ENCODE measurements around the gene ZSCAN26.

ZSCAN26 gene

DNA sequence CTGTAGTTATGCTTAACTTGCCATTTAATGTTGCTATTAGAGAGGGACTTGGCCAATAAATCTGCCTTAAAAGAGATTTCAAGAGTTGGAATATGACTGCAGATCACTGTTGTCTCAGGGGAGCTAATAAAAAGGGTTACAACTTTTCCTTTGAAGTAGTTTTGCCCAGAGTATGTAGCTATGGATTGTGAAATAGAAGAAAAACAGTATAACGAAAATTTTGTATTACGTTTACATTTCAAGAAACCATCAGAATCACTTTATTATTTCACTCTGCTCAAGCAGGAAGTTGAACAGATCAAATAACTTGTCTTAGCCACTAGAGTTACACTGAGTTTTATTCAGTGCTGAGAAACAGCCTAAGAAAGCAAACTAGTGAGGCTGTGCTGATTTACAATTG lies 3.0 kb upstream of the ZSCAN26 start:
- no peak for DNase-seq (ENCODE audit: insufficient read length)
- FAIRE-seq, result no peak
- no peak for TF ChIP-seq POLR2A (IDR thresholded peaks at IDR 0.05; ENCODE audit: low read depth, low read length)
- no peak for TF ChIP-seq TAF1 (IDR thresholded peaks at IDR 0.05; ENCODE audit: borderline replicate concordance, low read depth, low read length)
- no peak for TF ChIP-seq POLR2AphosphoS5 (IDR thresholded peaks at IDR 0.05; ENCODE audit: low read depth, low read length)

- no peak for FAIRE-seq
- TF ChIP-seq TAF1 (IDR thresholded peaks at IDR 0.05; ENCODE audit: borderline replicate concordance, low read depth, low read length), result no peak
- no peak for TF ChIP-seq POLR2A (IDR thresholded peaks at IDR 0.05; ENCODE audit: low read depth, low read length)
- TF ChIP-seq POLR2AphosphoS5 (IDR thresholded peaks at IDR 0.05; ENCODE audit: low read depth, low read length), result no peak
- no peak for DNase-seq (ENCODE audit: insufficient read length)
Observed at GRCh38 chr6:28264834-28265401, 2.0 kb upstream of the ZSCAN26 start.

DNA sequence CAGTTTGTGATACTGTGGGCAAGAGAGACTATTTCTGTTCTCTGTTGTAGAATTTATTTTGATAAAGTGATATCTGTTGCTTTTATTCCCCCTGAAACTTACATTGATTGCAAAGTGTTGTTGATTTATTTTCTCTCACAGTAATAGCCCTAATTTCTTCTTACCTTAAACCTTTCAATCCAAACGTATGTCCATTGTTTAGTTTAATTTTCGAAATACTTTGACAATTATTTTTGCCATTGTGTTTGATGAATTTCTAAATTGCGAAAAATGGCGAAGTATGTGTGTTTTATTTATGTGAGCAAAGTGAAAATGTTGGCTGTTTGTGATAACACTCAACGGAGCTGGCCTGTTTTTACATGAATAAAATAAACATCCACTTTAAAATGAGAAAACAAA lies 381 bp upstream of the ZSCAN26 start:
- DNase-seq (ENCODE audit: insufficient read length) (no peak), FAIRE-seq (no peak)
- TF ChIP-seq POLR2A (IDR thresholded peaks at IDR 0.05; ENCODE audit: low read depth, low read length) (no peak), POLR2AphosphoS5 (IDR thresholded peaks at IDR 0.05; ENCODE audit: low read depth, low read length) (no peak), TAF1 (IDR thresholded peaks at IDR 0.05; ENCODE audit: borderline replicate concordance, low read depth, low read length) (no peak)

DNA sequence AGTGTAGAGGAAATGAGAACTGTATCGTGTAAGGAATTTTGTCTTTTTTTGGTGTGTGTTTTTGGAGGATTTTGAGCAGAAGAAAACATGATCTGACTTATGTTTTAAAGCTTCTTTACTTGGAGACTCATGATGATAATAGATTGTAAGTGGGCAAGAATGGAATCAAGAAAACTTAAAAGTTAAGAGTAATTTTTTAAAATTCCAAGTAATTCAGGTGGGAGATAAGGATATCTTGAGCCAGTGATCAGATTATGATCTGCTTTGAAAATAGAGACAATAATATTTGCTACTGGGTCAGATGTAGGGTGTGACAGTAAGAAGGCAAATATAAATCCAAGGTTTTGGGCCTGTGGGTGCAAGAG lies 734 bp downstream of the ZSCAN26 start:
- TF ChIP-seq POLR2A (IDR thresholded peaks at IDR 0.05; ENCODE audit: low read depth, low read length) (no peak), TAF1 (IDR thresholded peaks at IDR 0.05; ENCODE audit: borderline replicate concordance, low read depth, low read length) (no peak), POLR2AphosphoS5 (IDR thresholded peaks at IDR 0.05; ENCODE audit: low read depth, low read length) (no peak)
- FAIRE-seq, result no peak
- DNase-seq (ENCODE audit: insufficient read length), result no peak

DNA sequence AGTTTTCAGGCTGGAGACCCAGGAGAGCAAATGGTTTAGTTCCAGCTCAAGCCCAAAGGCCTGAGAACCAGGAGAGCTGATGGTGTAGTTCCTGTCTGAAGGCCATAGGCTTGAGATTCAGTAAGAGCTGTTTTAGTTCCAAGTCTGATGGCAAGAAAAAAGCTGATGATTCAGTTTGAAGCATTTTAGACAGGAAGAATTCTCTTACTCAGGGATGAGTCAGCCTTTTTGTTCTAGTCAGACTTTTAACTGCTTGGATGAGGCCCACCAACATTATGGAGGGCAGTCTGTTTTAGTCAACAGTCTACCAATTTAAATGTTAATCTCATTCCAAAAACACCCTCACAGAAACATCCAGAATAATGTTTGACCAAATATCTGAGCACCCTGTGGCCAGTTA lies 2.5 kb downstream of the ZSCAN26 start:
- no peak for DNase-seq (ENCODE audit: insufficient read length)

DNA sequence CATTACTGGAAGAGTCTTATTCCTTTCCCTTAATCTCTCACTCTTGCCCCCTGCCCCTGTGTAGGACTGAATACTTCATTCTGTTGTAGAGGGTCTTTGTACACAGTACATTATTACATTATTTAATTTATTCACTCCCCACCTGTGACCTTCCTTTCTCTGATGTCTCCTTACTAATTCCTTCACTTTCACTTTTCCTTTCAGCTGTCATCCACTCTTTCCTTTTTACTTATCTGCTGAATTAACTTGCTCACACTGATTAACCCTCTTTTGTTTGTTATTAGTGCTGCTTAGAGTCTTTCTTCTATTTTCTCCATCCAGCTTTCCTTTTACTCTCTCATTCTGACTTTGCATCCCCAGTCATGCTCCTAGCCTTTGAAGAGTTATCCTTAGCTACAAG lies 7.9 kb downstream of the ZSCAN26 start:
- FAIRE-seq, result no peak
- TF ChIP-seq POLR2A (IDR thresholded peaks at IDR 0.05; ENCODE audit: low read depth, low read length) (no peak), POLR2AphosphoS5 (IDR thresholded peaks at IDR 0.05; ENCODE audit: low read depth, low read length) (no peak), TAF1 (IDR thresholded peaks at IDR 0.05; ENCODE audit: borderline replicate concordance, low read depth, low read length) (no peak)
- no peak for DNase-seq (ENCODE audit: insufficient read length)

More for the DNA sequence above, 2.5 kb downstream of the ZSCAN26 start:
- no peak for FAIRE-seq
- TF ChIP-seq POLR2AphosphoS5 (IDR thresholded peaks at IDR 0.05; ENCODE audit: low read depth, low read length), result no peak
- TF ChIP-seq TAF1 (IDR thresholded peaks at IDR 0.05; ENCODE audit: borderline replicate concordance, low read depth, low read length), result no peak
- TF ChIP-seq POLR2A (IDR thresholded peaks at IDR 0.05; ENCODE audit: low read depth, low read length), result no peak

GRCh38 chr6:28277746-28278145 lies 10.8 kb downstream of the ZSCAN26 start:
- no peak for FAIRE-seq
- TF ChIP-seq TAF1 (IDR thresholded peaks at IDR 0.05; ENCODE audit: borderline replicate concordance, low read depth, low read length) (no peak), POLR2AphosphoS5 (IDR thresholded peaks at IDR 0.05; ENCODE audit: low read depth, low read length) (no peak), POLR2A (IDR thresholded peaks at IDR 0.05; ENCODE audit: low read depth, low read length) (no peak)
- DNase-seq (ENCODE audit: insufficient read length), result no peak

GRCh38 chr6:28280595-28281287 lies 13.8 kb downstream of the ZSCAN26 start:
- DNase-seq (ENCODE audit: insufficient read length) (no peak), FAIRE-seq (no peak)
- TF ChIP-seq TAF1 (IDR thresholded peaks at IDR 0.05; ENCODE audit: borderline replicate concordance, low read depth, low read length) (no peak), POLR2A (IDR thresholded peaks at IDR 0.05; ENCODE audit: low read depth, low read length) (no peak), POLR2AphosphoS5 (IDR thresholded peaks at IDR 0.05; ENCODE audit: low read depth, low read length) (no peak)

GRCh38 chr6:28281288-28282064 lies 14.5 kb downstream of the ZSCAN26 start, which contains the start of gene PGBD1:
Gene PGBD1, plus strand, starts transcription at chr6:28281572. Its CDS starts 2,242 bp downstream, at chr6:28283814.
- FAIRE-seq, result peak; percentile 42
- peak; percentile 45 for DNase-seq (ENCODE audit: insufficient read length)

GRCh38 chr6:28282926-28283325 lies 16.0 kb downstream of the ZSCAN26 start:
- DNase-seq (ENCODE audit: insufficient read length), result no peak
- TF ChIP-seq POLR2A (IDR thresholded peaks at IDR 0.05; ENCODE audit: low read depth, low read length) (no peak), POLR2AphosphoS5 (IDR thresholded peaks at IDR 0.05; ENCODE audit: low read depth, low read length) (no peak), TAF1 (IDR thresholded peaks at IDR 0.05; ENCODE audit: borderline replicate concordance, low read depth, low read length) (no peak)
- no peak for FAIRE-seq

More at GRCh38 chr6:28281288-28282064, 14.5 kb downstream of the ZSCAN26 start, which contains the start of gene PGBD1:
- TF ChIP-seq POLR2A (IDR thresholded peaks at IDR 0.05; ENCODE audit: low read depth, low read length), result peak; percentile 73; the same call in 1 of the 2 replicates
- peak; percentile 77 for TF ChIP-seq TAF1 (IDR thresholded peaks at IDR 0.05; ENCODE audit: borderline replicate concordance, low read depth, low read length)
- TF ChIP-seq POLR2AphosphoS5 (IDR thresholded peaks at IDR 0.05; ENCODE audit: low read depth, low read length), result no peak

GRCh38 chr6:28291573-28291972 lies 24.6 kb downstream of the ZSCAN26 start:
- TF ChIP-seq TAF1 (IDR thresholded peaks at IDR 0.05; ENCODE audit: borderline replicate concordance, low read depth, low read length) (no peak), POLR2AphosphoS5 (IDR thresholded peaks at IDR 0.05; ENCODE audit: low read depth, low read length) (no peak), POLR2A (IDR thresholded peaks at IDR 0.05; ENCODE audit: low read depth, low read length) (no peak)
- no peak for FAIRE-seq
- DNase-seq (ENCODE audit: insufficient read length), result no peak
